Neural progenitor cell (in vitro differentiated cells): ENCODE measurements around the gene MTA2. TPM values are rescaled to one million over a fixed set of nuclear protein-coding genes. Genes with fewer than 3 reads are reported as not detected.
"Not testable (repeated sequence)": the region's sequence is repeated elsewhere in the genome, so short reads cannot be mapped to it uniquely, and the experiment has no call there.

Experiments
- DNase-seq: peaks from one replicate; pipeline ENCODE4 v3.0.0-alpha.2; 2016; ENCODE audit warnings: low spot score
- H2AFZ ChIP-seq: fragments of 200-600 bp; sonication (generic); replicated peaks from 2 replicates; pipeline ENCODE4 v1.6.1; 2016; ENCODE audit warnings: antibody characterized with exemption
- H3F3A ChIP-seq: fragments of 200-600 bp; sonication (generic); 2 replicates; pipeline ENCODE4 v1.6.1; 2016; ENCODE audit warnings: antibody characterized with exemption, low read depth
- H3K27ac ChIP-seq: fragments of 200-600 bp; sonication (generic); 2 replicates; pipeline ENCODE4 v1.5.1; 2016; ENCODE audit warnings: mild to moderate bottlenecking
- H3K27me3 ChIP-seq: fragments of 200-600 bp; sonication (generic); 2 replicates; pipeline ENCODE4 v1.6.1; 2016; ENCODE audit warnings: mild to moderate bottlenecking, moderate library complexity
- H3K36me3 ChIP-seq: fragments of 200-600 bp; sonication (generic); 2 replicates; pipeline ENCODE4 v1.5.1; 2016
- H3K4me1 ChIP-seq: fragments of 200-600 bp; sonication (generic); 2 replicates; pipeline ENCODE4 v1.6.1; 2016; ENCODE audit warnings: mixed run types
- H3K4me2 ChIP-seq: fragments of 200-600 bp; sonication (generic); 2 replicates; pipeline ENCODE4 v1.6.1; 2016
- H3K4me3 ChIP-seq: fragments of 200-600 bp; sonication (generic); 2 replicates; pipeline ENCODE4 v1.5.1; 2016
- H3K79me2 ChIP-seq: fragments of 200-600 bp; sonication (generic); 2 replicates; pipeline ENCODE4 v1.6.1; 2016; ENCODE audit warnings: low read depth
- H3K9ac ChIP-seq: fragments of 200-600 bp; sonication (generic); 2 replicates; pipeline ENCODE4 v1.6.1; 2016
- H3K9me3 ChIP-seq: fragments of 200-600 bp; sonication (generic); 2 replicates; pipeline ENCODE4 v1.5.1; 2016; ENCODE audit warnings: low read depth
- H4K20me1 ChIP-seq: fragments of 200-600 bp; sonication (generic); 2 replicates; pipeline ENCODE4 v1.6.1; 2016; ENCODE audit warnings: low read depth
- H3K27ac Mint-ChIP-seq: 3 replicates; pipeline ENCODE4 v1.8.0; 2021; ENCODE audit warnings: mixed read lengths
- H3K27me3 Mint-ChIP-seq: 2 replicates; pipeline ENCODE4 v1.8.0; 2022; ENCODE audit warnings: low read depth, mild to moderate bottlenecking, inconsistent platforms, moderate library complexity, mixed read lengths; ENCODE audit not compliant: insufficient read depth
- H3K36me3 Mint-ChIP-seq: 3 replicates; pipeline ENCODE4 v1.8.0; 2021; ENCODE audit warnings: mixed read lengths
- H3K4me1 Mint-ChIP-seq: 3 replicates; pipeline ENCODE4 v1.8.0; 2021; ENCODE audit warnings: mixed read lengths
- H3K4me3 Mint-ChIP-seq: 3 replicates; pipeline ENCODE4 v1.8.0; 2021; ENCODE audit warnings: mild to moderate bottlenecking, moderate library complexity, mixed read lengths
- H3K9me3 Mint-ChIP-seq: 3 replicates; pipeline ENCODE4 v1.8.0; 2020; ENCODE audit warnings: mixed read lengths
- EZH2 ChIP-seq: fragments of 200-600 bp; sonication (generic); IDR thresholded peaks from 2 replicates; pipeline ENCODE4 v1.6.1; 2017; ENCODE audit warnings: antibody characterized with exemption, mild to moderate bottlenecking, moderate library complexity
- EZH2phosphoT487 ChIP-seq: fragments of 200-600 bp; sonication (generic); IDR thresholded peaks from 2 replicates; pipeline ENCODE4 v1.6.1; 2017; ENCODE audit warnings: antibody characterized with exemption
- total RNA-seq: library from RNA; depleted of rRNA; stranded (reverse); fragments of >200 nt; gene quantifications from 2 replicates; pipeline ENCODE4 v1.2.3, GENCODE V29; 2015; ENCODE audit warnings: low replicate concordance
- TF ChIP-seq, protein P1 (sequence below): fragments of 200-600 bp; sonication (generic); IDR thresholded peaks from 2 replicates; pipeline ENCODE4 v1.5.1; 2017; ENCODE audit warnings: antibody characterized with exemption, mild to moderate bottlenecking

Gene MTA2
- total RNA-seq, 1 donor from 2014 or later: 108 TPM

DNA sequence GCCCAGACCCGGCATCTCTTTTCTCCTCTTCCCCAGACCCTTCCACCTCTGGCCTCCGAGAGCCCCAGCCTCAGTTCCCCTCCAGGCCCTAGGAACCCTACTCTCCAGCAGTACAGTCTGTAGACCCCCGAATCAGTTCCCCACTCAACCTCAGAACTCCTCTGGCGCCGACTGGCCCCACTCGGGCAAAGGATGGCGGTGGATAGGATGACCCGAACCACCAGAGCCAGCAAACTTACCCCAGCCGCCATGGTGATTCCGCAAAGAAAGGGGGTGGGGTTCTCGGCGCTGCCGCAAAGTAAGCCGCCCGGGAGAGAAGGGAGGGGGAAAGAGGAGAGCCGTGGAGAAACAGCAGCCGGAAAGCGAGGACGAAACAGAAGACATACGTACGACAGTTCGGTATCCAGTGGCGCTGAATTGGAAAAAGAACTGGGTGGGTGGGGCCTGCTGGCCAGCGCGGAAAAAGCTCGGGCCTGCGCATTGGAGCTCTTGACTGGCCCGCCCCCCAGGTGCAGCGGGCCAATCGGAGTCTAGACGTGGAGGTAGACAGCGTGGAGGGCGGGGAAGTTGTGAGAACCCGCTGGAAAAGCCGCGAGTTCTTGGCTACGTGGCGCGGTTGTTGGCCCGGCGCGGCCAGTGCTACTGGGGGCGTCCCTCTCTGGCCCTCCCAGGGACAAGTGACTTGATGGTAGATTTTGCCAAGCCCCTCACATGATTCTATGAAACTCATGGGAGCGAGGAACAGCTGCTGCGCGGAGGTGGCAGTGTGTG, 27.9 kb downstream of the MTA2 start, which contains the start of gene EEF1G:
TSS of gene EEF1G (minus strand) at position 300 of the 771 bp plus-strand sequence. CDS start at position 251, 49 bp downstream.
- Histone ChIP-seq H3K36me3 (peaks cover 9% of the 10 kb centered on the region), H3K79me2 (peaks cover 49% of the 10 kb centered on the region), H3K27ac (peak within 1 kb of the TSS; percentile 87), H3K4me3 (peak within 1 kb of the TSS; percentile 100), H3K9ac (peak within 1 kb of the TSS; percentile 98), H4K20me1 (peaks cover 50% of the 10 kb centered on the region), H3F3A (peaks cover 41% of the 10 kb centered on the region), H3K4me1 (peaks cover 23% of the 10 kb centered on the region), H3K4me2 (peak within 1 kb of the TSS; percentile 95), H3K27me3 (no peaks in the 10 kb centered on the region), H3K9me3 (no peaks in the 10 kb centered on the region), H2AFZ (peak within 1 kb of the TSS; percentile 88)
- no peaks in the 10 kb centered on the region for H3K9me3 Mint-ChIP-seq
- TF ChIP-seq EZH2phosphoT487: no peak
- no peak for TF ChIP-seq EZH2
- TF ChIP-seq, protein P1, sequence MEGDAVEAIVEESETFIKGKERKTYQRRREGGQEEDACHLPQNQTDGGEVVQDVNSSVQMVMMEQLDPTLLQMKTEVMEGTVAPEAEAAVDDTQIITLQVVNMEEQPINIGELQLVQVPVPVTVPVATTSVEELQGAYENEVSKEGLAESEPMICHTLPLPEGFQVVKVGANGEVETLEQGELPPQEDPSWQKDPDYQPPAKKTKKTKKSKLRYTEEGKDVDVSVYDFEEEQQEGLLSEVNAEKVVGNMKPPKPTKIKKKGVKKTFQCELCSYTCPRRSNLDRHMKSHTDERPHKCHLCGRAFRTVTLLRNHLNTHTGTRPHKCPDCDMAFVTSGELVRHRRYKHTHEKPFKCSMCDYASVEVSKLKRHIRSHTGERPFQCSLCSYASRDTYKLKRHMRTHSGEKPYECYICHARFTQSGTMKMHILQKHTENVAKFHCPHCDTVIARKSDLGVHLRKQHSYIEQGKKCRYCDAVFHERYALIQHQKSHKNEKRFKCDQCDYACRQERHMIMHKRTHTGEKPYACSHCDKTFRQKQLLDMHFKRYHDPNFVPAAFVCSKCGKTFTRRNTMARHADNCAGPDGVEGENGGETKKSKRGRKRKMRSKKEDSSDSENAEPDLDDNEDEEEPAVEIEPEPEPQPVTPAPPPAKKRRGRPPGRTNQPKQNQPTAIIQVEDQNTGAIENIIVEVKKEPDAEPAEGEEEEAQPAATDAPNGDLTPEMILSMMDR: no peak
- H3K4me3 Mint-ChIP-seq: peak within 1 kb of the TSS; percentile 99
- peak within 1 kb of the TSS; percentile 91 for H3K27ac Mint-ChIP-seq
- peaks cover 37% of the 10 kb centered on the region for H3K36me3 Mint-ChIP-seq
- peak; percentile 100 for DNase-seq
- H3K4me1 Mint-ChIP-seq: peaks cover 38% of the 10 kb centered on the region
- H3K27me3 Mint-ChIP-seq: peaks cover 15% of the 10 kb centered on the region

DNA sequence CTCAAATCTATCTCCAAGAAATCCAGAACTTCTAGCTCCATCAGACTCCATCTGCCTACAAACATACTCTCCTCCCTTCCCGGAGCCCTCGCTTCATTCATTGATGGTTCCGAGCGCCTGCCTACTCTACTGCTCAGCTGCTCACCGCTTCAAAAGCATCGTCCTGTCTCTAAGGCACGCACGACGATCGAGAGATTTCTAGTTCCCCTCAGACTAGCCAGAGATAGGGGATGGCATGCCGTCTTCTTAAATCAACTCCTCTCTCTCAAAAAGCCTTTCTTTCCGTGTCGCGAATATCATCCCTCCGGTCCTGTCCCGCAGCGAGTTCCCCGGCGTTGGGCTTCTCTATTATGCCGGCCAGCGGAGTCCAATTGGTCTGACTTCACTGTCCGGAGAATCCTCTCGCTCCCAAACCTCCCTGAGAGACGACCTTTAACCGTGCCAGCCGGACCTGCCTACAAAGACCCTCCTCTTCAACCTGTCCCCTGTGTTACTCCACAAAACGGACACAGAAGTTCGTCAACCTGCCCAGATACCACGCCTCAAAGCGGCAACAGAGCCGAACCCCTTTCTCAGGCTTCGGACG, 28.6 kb downstream of the MTA2 start:
- Histone ChIP-seq H2AFZ (peak overlapping the region; percentile 78), H3K4me2 (peak overlapping the region; percentile 84), H3K27me3 (no peaks in the 10 kb centered on the region), H3K4me3 (peak overlapping the region; percentile 100), H3K9me3 (no peaks in the 10 kb centered on the region), H3K79me2 (peaks cover 56% of the 10 kb centered on the region), H3K27ac (peak overlapping the region; percentile 87), H3F3A (peaks cover 46% of the 10 kb centered on the region), H3K9ac (peak overlapping the region; percentile 98), H3K36me3 (peaks cover 10% of the 10 kb centered on the region), H4K20me1 (peaks cover 55% of the 10 kb centered on the region), H3K4me1 (peaks cover 23% of the 10 kb centered on the region)
- Mint-ChIP-seq H3K4me3 (peak overlapping the region; percentile 99), H3K27ac (peak overlapping the region; percentile 91), H3K9me3 (no peaks in the 10 kb centered on the region), H3K27me3 (peaks cover 15% of the 10 kb centered on the region), H3K4me1 (peaks cover 38% of the 10 kb centered on the region), H3K36me3 (peaks cover 40% of the 10 kb centered on the region)
- peak; percentile 51 for DNase-seq
- no peak for TF ChIP-seq EZH2phosphoT487
- TF ChIP-seq, protein P1: no peak
- no peak for TF ChIP-seq EZH2

DNA sequence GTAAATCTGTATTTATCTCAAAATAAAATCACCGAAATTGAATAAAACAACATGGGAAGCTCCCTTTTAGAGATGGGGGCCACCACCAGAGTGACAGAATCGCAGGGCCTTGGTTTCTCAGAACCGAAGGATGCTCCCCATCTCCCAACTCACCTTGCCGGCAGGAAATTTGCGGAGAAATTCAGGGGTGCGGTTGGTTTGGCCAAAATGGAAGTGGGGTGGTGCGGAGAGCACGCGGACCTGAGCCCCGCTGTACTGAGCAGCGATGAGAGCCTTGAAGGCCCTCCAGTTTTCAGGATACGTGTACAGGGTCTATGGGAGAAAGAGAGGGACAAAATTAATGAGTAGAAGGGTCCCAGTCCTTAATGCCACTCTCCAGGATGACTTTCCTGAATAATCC, 29.2 kb downstream of the MTA2 start:
- H4K20me1 ChIP-seq: peaks cover 61% of the 10 kb centered on the region
- H3K4me2 ChIP-seq: peak overlapping the region; percentile 84
- no peak for DNase-seq
- no peaks in the 10 kb centered on the region for H3K27me3 ChIP-seq
- H3K36me3 ChIP-seq: peaks cover 10% of the 10 kb centered on the region
- H3K27ac ChIP-seq: no peak overlapping the region
- peak overlapping the region; percentile 100 for H3K4me3 ChIP-seq
- Mint-ChIP-seq H3K27ac (no peak overlapping the region), H3K36me3 (peaks cover 40% of the 10 kb centered on the region), H3K27me3 (peaks cover 15% of the 10 kb centered on the region), H3K9me3 (no peaks in the 10 kb centered on the region), H3K4me3 (peak overlapping the region; percentile 99), H3K4me1 (peaks cover 38% of the 10 kb centered on the region)
- peaks cover 63% of the 10 kb centered on the region for H3K79me2 ChIP-seq
- no peak overlapping the region for H2AFZ ChIP-seq
- H3K4me1 ChIP-seq: peaks cover 23% of the 10 kb centered on the region
- peak overlapping the region; percentile 98 for H3K9ac ChIP-seq
- TF ChIP-seq, protein P1: no peak
- no peak for TF ChIP-seq EZH2
- no peak for TF ChIP-seq EZH2phosphoT487
- H3F3A ChIP-seq: peaks cover 47% of the 10 kb centered on the region
- no peaks in the 10 kb centered on the region for H3K9me3 ChIP-seq

DNA sequence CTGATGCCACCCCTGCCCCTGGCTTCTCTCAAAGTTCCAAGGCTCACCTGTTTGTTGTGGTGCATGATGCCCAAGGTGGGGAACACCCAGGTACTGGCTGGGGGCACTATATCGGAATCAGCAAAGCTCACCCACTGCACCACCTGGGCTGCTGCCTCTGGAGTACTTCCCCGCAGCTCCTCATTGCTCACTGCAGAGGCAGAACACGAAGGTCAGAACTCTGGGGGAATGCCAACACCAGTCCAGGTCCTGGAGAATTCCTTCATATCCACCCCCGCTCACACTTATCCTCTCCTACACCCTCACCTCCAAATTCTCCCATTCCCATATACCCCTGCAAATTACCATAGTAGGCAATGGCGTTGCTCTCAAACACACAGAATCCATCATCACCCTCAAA, 30.2 kb downstream of the MTA2 start:
- H3K9me3 Mint-ChIP-seq, DNase-seq, H3K4me3 ChIP-seq, H3K27ac Mint-ChIP-seq, H3K9me3 ChIP-seq, H2AFZ ChIP-seq, H3K27me3 ChIP-seq: not testable (repeated sequence)
- peaks cover 72% of the 10 kb centered on the region for H3K79me2 ChIP-seq
- H3K27ac ChIP-seq: peak overlapping the region; percentile 10
- peaks cover 56% of the 10 kb centered on the region for H3F3A ChIP-seq
- peaks cover 71% of the 10 kb centered on the region for H4K20me1 ChIP-seq
- Mint-ChIP-seq H3K4me1 (peaks cover 38% of the 10 kb centered on the region), H3K4me3 (peak overlapping the region; percentile 62), H3K36me3 (peaks cover 46% of the 10 kb centered on the region), H3K27me3 (peaks cover 15% of the 10 kb centered on the region)
- H3K4me2 ChIP-seq: peak overlapping the region; percentile 84
- peak overlapping the region; percentile 98 for H3K9ac ChIP-seq
- H3K36me3 ChIP-seq: peaks cover 11% of the 10 kb centered on the region
- H3K4me1 ChIP-seq: peaks cover 23% of the 10 kb centered on the region

DNA sequence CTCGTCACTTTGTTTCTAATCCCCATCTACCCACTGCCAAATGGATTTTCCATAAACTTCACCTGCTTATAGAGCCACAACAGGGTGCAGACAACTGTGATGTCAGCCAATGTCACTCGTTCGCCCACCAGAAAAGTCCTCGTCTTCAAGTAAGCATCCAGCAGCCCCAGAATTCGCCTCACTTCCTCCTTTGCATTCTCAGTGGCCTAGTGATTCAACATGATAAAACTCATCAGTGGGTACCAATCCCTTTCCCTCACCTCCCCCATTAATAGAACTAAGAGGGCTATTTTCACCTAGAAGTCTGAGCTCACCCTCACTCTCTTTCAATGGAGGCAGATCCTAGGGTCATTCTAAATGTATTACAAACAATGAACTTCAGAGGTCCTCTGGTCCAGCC, 30.8 kb downstream of the MTA2 start:
- peak overlapping the region; percentile 10 for H3K27ac ChIP-seq
- not testable (repeated sequence) for H3K27me3 ChIP-seq, H3K9me3 Mint-ChIP-seq, H3K9ac ChIP-seq, H3K9me3 ChIP-seq, DNase-seq, H3K27ac Mint-ChIP-seq, H3K4me3 ChIP-seq, H2AFZ ChIP-seq
- peaks cover 15% of the 10 kb centered on the region for H3K27me3 Mint-ChIP-seq
- H3K4me2 ChIP-seq: peak overlapping the region; percentile 84
- H3K79me2 ChIP-seq: peaks cover 78% of the 10 kb centered on the region
- H3K36me3 Mint-ChIP-seq: peaks cover 52% of the 10 kb centered on the region
- H3K4me1 Mint-ChIP-seq: peaks cover 38% of the 10 kb centered on the region
- H3K4me3 Mint-ChIP-seq: peak overlapping the region; percentile 60
- peaks cover 62% of the 10 kb centered on the region for H3F3A ChIP-seq
- H3K36me3 ChIP-seq: peaks cover 17% of the 10 kb centered on the region
- peaks cover 76% of the 10 kb centered on the region for H4K20me1 ChIP-seq
- peaks cover 23% of the 10 kb centered on the region for H3K4me1 ChIP-seq
